HG02885 (cell line): ENCODE data around the gene PPAT.
"Not testable (repeated sequence)": the region's sequence is repeated elsewhere in the genome, so short reads cannot be mapped to it uniquely, and the experiment has no call there.

Experiments used
- ATAC-seq: cut with Tn5 transposase; IDR thresholded peaks from one replicate; pipeline ENCODE4 v1.9.1; 2021; ENCODE audit warnings: mild to moderate bottlenecking; ENCODE audit not compliant: unreplicated experiment, poor library complexity

Gene PPAT

DNA sequence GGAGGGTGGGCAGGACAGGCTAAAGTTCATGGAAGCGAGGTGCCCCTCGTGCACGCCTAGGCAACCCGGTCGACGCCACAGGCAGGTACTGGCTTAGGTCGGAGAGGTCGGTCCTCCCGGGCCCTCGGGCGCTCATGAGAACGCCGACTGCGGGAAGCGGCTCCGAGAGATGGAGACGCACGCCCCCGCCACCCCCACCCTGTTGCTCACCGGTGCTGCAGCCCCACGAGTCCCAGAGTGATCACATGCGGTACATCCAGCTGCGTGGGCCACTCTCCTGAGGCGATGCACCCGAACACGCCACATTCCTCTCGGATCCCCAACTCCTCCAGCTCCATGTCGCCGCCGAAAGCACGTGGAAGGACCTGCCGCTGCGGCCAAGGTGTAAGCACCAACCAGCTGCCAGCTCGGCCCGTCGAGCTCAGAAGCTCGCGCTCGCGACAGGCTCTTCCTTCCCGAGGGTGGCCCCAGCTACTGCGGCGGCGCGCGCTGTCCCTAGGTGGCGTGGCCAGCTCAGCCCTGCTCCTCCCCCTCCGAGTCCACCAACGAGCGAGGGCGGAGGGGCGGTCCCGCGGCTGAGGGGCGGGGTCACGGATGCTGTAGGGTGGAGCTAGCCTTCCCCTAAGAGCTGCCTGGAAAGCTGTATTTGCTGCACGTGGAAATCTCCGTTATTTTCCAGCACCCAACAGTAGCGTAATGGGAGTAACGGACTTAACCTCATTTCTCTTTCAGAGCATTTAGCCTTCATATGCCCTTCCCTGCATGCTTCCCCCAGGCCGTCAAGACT is at the start of gene PPAT:
Gene PPAT, minus strand, starts transcription at position 476 of the 787 bp plus-strand sequence. Its CDS starts 138 bp downstream, at position 338.
- peak; percentile 79 for ATAC-seq

DNA sequence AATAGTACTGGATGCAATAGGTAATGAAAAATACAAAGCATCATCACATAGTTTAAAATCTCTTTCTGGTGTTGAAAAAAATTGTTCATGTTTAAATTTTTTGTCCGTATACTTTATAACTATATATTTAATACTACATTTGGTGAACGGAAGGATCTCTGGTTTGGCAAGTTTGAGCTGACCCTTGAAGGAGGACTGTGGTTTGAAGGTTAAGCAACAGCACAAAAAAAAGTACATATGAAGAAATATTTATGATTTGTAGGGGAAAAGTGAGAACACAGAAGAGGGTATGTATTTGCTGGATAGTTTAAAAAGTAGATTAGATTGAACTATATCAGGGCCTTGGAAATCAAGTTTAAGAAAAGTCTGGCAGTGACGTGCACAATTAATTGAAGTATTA is 45.3 kb upstream of the PPAT start:
- ATAC-seq, result no peak

DNA sequence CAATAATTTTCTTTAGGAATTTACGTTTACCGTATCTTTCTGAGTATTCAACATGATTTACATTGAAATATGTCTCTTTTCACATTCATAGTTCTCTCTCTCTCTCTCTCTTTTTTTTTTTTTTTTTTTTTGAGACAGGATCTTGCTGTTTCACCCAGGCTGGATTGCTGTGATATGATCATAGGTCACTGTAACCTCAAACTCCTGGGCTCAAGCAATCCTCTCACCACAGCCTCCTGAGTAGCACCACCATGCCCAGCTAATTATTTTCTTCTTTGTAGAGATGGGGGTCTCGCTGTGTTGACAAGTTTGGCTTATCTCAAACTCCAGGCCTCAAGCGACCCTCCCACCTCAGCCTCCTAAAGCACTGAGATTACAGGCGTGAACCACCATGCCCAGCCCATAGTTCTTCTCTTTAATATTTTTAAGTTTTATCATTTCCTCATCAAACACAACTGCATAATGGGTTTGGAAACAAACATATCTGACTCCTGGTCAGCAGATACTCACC is 41.8 kb upstream of the PPAT start:
- ATAC-seq, result no peak

DNA sequence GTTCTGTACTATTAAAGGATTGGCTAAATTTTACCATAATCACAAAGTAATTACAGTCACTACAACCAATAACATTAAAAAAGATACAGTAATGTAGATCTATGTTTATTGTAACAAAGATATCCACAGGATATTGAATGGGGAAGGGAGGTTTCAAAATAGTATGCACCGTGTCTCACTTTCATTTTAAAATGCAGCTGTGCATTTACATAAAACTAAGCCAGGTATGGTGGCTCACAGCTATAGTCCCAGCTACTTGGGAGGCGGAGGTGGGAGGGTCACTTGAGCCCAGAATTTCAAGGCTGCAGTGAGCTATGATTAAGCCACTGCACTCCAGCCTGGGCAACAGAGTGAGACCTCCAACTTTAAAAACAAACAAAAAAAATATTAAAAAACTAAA is 40.5 kb upstream of the PPAT start:
- ATAC-seq, result peak; percentile 84

DNA sequence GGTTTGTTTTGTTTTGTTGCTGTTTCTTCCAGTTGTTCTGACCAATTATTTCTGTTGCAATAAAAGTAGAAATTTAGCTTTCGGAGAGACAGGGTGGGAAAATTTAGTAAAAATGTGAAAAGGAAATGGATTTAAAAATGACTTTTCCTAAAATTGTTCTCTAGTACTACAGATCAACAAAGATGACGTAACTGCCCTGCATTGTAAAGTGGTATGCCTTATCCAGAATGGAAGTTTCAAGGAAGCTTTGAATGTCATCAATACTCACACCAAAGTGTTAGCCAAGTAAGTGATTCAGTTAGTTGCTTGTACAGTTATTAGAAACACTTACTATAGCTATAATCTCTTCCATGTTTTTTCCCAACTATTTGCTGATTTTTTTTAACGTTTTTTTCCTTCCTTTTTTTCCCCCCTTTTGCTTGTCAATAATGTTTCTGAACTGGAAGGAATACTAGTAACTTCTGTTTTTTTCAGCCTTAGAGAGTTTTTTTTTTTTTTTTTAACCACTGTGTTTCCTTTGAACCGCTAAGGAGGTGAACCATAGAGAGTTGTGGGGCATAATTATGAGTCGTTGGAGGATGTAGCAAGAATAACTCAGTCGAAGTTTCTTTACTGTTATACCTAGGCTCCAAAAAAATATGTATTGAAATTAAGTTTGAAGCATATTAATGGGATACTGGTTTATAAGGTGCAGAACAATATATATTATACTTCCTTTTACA is 34.2 kb upstream of the PPAT start:
- ATAC-seq, result no peak

DNA sequence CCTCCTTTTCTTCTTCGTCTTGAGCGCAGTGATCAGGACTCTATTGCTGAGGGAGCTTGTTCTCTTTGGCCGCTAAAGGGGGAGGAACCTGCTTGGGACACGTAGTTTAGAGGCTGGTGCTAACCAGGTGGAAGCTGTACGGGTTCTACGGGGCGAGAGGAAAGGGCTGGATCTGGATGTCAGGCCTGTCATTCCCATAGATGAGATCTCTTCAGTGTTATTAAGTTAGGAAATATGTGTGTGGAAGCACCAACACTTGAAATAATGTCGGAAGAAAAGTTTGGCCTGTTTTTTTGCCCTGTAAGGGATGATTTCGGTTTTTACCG is 32.6 kb upstream of the PPAT start:
- ATAC-seq, result peak; percentile 51

DNA sequence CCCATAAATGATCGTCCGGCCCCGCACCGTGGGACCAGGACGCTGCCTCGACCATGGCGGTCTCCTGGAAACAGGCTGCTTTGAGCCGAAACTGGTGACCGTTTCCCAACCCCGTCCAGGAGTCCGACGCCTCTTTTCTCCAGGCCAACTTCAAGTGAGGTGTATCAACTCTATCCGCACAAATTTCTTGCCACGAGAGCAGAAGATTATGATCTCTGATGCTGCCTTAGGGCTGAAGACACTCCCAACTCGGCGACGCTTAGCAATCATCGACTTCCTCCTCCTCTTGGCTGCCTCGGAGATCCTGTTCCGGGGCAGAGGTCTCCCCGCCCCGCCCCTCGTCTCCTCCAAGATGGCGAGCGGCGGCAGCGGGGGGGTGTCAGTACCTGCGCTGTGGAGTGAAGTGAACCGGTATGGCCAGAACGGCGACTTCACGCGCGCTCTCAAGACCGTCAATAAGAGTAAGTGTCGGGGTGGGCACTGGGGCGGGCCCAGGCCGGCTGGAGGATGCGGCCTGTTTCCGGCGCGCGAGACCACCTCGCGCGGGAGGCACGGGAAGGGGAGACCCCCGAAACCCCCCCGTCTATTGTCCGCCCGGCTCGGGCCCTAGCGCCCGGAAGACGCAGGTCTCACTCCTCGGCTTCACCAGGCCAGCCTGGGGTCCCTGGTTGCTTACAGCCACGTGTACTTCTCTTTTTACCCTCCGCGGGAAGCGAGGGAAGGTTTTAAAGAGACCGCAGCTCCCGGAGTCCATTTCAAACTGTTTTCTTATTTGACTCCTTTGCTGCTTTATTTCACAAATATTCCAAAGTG is 32.1 kb upstream of the PPAT start, which contains the start of gene SRP72:
Gene SRP72, plus strand, starts transcription at position 334 of the 813 bp plus-strand sequence. Its CDS starts 19 bp downstream, at position 353.
- peak; percentile 91 for ATAC-seq

DNA sequence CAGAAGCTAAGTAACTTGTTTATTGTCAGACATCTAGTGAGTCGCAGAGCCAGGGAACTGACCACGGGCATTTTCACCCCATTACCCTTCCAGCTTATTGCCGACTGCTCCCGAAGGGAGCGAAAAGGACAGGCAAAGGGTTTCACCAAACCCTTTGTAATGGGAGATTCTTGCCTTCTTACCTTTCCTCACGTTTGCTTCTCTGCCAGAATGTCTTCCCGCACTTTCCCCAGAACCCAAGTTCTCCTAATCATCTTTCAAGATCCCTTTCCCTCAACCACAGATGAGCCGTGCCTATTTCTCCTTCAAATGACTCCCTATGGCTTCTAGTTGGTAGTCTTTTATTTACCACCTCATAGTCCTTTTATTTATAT is 31.5 kb upstream of the PPAT start:
- ATAC-seq, result no peak

DNA sequence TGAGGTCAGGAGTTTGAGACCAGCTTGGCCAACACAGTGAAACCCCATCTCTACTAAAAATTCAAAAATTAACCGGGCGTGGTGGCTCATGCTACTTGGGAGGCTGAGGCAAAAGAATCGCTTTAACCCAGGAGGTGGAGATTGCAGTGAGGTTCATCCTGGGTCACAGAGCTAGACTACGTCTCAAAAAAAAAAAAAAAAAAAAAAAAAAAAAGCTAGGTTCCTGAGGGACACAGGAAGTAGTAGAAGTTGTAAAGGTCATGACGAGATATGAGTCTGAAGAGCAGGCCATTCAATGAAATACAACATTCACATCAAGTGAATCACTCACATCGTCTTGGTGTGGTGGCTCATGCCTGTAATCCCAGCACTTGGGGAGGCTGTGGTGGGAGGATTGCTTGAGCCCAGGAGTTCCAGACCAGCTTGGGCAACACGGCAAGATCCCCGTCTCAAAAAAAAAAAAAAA is 30.9 kb upstream of the PPAT start:
- ATAC-seq, result not testable (repeated sequence)

DNA sequence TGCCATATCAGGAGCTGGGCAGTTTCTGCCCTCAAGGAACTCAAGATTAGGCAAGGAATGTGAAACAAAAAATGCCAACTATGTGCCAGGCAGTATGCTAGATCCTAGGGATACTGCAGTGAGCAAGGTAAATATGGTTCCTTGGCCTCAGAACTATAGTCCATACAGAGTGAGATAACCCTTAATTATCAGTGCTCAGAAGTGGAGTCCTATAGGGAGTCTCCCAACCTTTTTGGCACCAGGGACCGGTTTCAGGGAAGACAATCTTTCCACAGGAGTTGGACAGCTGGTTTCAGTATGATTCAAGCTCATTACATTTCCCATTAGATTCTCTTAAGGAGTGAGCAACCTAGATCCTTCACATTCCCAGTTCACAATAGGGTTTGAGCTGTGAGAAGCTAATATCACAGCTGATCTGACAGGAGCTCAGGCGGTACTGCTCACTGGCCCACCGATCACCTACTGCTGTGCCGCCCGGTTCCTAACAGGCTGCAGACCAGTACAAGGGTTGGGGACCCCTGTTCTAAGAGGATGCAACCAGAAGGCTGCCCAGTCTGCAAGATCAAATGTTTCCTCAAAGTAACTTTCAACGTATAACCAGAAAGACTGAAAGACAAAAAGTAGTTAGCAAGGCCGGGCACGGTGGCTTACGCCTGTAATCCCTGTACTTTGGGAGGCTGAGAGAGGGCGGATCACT is 30.3 kb upstream of the PPAT start:
- no peak for ATAC-seq

DNA sequence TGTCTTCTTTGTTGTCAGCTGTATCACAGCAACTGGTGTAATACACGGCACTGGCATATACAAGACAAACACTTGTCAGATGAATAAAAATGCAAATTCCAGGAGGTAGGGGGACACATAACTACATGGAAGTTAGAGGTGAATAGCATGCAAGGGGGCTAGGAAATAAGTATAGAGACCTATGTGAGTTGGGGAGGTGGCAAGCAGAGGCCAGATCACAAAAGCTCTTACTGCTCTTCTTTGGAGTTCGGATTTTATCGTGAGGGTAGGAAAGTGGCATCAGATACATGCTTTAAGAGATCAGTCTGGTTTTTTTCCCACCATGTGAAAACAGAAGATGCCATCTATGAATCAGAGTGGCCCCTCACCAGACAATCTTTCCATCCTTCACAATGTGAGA is 29.2 kb upstream of the PPAT start:
- no peak for ATAC-seq

DNA sequence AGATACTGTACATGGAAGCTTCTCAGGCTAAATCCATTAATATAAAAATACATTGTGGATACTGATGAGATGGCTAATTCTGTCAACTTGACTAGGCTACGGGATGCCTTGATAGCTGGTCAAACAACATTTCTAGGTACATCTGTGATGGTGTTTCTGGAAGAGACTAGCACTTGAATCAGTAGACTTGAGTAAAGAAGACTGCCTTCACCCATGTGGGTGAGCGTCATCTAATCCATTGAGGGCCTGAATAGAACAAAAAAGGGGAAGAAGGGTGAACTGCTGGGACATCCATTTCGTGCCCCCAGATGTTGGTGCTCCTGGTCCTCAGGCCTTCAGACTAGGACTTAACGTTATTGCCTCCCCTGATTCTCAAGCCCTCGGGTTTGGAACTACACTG is 28.3 kb upstream of the PPAT start:
- ATAC-seq, result no peak

DNA sequence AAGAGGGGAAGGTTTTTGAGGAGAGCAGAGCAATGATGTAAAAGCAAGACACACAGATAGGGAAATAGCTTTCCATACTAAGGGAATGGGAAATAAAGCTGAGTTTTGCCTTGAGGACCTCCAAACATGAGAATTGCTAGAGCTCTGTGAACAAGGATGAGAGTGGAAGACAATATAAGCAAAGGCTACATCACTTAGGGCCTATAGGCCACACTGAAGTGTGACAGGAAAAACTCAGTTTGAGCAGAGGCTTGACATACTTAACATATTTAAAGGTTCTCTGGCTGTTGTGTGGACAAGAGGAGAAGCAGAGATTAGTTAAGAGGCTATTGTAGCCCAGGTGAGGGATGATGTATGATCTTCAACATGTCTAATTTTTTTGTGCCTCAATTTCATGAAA is 26.7 kb upstream of the PPAT start:
- no peak for ATAC-seq

DNA sequence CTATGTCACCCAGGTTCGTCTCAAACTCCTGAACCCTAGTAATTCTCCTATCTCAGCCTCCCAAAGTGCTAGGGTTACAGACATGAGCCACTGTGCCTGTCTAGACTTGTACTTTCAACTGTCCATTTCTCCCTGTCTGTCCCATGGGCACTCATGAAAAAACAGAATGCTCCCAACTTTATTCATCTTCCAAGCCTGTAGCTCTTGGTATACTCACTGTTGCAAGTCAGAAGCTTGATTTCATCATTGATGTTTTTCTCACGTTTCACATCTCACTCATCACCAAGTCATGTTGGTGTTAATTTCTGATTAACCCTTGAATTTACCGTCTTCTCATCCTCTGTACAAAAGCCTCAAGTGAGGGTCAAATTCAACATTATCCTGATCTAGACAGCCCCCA is 24.7 kb upstream of the PPAT start:
- ATAC-seq, result no peak

DNA sequence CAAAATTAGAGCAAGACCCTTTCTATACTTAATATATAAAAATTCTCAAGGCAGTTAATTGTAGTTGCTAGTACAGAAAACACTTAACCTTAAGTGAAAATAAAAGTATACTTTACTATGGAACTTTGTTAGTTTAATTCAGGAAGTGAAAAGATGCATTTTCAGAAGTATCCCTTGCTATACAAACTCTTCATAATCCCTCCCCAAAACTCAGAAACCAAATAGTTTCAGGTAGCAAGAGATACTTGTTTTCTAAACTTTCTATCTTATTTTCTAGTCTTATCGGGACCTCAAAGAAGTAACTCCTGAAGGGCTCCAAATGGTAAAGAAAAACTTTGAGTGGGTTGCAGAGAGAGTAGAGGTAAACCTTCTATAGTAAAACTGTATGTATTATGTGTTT is 14.9 kb upstream of the PPAT start:
- no peak for ATAC-seq

DNA sequence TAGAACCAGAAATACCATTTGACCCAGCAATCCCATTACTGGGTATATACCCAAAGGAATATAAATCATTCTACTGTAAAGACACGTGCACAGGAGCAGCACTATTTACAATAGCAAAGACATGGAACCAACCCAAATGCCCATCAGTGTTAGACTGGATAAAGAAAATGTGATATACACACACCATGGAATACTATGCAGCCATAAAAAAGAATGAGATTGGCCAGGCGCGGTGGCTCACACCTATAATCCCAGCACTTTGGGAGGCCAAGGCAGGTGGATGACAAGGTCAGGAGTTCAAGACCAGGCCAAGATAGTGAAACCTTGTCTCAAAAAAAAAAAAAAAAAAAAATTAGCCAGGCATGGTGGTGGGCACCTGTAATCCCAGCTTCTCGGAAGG is 14.1 kb upstream of the PPAT start:
- not testable (repeated sequence) for ATAC-seq

DNA sequence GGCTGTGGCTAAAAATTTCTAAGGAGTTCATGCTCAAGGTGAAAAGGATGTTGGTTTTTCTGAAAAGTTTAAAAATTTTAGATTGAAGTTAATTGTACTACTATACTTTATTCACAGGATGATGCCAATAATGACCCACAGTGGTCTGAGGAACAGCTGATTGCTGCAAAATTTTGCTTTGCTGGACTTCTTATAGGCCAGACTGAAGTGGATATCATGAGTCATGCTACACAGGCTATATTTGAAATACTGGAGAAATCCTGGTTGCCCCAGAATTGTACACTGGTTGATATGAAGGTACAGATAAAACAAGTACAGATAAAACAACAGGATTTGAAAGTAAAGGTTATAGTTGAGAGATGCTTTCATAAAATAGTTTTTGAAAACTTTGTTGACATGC is 12.9 kb upstream of the PPAT start:
- ATAC-seq, result no peak

DNA sequence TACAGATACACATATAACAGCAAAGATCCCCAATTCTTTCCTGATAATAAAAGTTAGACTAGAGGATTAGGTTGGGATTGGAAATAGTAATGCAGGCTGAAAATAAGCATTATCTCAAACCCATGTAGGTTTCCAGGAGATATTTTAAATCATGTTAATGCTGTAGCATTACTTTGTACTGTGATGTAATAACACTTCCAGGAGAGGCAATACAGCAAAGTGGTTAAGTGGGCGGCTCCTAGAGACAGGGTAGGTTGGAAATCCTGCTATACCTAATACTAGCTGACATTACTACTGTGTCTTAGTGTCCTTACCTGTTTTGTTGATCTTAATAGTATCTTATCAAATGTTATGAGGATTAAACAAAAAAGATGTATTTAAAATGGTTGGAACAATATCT is 10.3 kb upstream of the PPAT start:
- no peak for ATAC-seq

DNA sequence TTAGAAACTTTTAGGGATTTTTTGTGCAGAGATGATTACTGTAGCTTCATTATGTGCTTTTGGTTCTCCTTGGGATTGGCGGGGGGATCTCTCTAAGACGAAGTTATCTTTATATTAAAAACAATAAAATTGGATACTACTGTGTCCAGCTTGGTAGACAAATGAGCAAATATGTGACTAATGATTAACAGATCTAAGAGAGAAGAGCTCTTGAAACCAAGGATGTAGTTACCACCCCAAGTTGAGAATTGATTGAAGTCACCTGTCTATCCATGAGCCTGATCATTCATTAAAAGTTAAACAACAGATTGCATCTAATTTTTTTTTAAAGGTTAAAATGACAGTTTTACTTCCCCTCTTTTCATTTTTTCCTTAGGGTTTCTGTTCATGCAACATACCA is 9.3 kb upstream of the PPAT start:
- no peak for ATAC-seq

DNA sequence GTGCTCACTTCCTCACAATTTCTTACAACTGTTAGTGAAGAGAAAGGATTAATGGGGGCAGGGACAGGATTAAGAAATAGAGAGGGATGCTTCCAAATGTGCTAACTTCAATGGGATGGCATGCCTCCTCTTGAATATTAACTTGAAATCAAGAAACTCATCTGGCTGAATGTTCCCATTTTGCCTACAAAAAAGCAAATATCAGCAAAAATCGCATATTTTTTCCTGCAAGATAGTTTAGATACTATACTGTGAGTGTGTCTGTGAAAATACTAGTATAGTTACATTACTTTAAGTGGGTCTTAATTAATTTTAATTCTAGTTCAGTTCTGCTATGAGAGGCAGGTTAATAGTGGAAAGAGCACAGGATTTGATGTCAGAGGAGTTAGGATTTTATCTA is 5.6 kb upstream of the PPAT start:
- ATAC-seq, result no peak
